ENCODE data around the gene PTCRA. TPM values are rescaled to one million over a fixed set of nuclear protein-coding genes. Genes with fewer than 3 reads are reported as not detected.
"Not testable (repeated sequence)": the region's sequence is repeated elsewhere in the genome, so short reads cannot be mapped to it uniquely, and the experiment has no call there.

The PTCRA gene
- total RNA-seq, 4 donors from 2014 or later, result 0.72 TPM; not detected in 3

- ATAC-seq (ENCODE audit: low FRiP score), result no peak
- TF ChIP-seq, protein P1, sequence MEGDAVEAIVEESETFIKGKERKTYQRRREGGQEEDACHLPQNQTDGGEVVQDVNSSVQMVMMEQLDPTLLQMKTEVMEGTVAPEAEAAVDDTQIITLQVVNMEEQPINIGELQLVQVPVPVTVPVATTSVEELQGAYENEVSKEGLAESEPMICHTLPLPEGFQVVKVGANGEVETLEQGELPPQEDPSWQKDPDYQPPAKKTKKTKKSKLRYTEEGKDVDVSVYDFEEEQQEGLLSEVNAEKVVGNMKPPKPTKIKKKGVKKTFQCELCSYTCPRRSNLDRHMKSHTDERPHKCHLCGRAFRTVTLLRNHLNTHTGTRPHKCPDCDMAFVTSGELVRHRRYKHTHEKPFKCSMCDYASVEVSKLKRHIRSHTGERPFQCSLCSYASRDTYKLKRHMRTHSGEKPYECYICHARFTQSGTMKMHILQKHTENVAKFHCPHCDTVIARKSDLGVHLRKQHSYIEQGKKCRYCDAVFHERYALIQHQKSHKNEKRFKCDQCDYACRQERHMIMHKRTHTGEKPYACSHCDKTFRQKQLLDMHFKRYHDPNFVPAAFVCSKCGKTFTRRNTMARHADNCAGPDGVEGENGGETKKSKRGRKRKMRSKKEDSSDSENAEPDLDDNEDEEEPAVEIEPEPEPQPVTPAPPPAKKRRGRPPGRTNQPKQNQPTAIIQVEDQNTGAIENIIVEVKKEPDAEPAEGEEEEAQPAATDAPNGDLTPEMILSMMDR (IDR thresholded peaks at IDR 0.05), result no peak
- DNase-seq (ENCODE audit: low spot score), result no peak
Measured at GRCh38 chr6:42937548-42938427, 21.9 kb downstream of the PTCRA start.

DNA sequence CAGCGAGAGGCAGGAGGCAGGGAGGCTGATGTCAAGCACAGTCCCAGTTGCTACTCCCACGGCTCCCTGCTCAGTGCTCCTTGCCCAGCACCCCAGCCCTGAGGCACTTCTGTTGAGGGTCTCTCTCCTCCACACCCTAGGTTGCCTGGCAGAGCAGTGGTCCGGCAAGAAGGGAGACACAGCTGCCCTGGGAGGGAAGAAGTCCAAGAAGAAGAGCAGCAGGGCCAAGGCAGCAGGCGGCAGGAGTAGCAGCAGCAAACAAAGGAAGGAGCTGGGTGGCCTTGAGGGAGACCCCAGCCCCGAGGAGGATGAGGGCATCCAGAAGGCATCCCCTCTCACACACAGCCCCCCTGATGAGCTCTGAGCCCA is 22.6 kb downstream of the PTCRA start:
- DNase-seq (ENCODE audit: low spot score) (no peak), ATAC-seq (ENCODE audit: low FRiP score) (no peak)
- TF ChIP-seq, protein P1 (IDR thresholded peaks at IDR 0.05), result no peak

DNA sequence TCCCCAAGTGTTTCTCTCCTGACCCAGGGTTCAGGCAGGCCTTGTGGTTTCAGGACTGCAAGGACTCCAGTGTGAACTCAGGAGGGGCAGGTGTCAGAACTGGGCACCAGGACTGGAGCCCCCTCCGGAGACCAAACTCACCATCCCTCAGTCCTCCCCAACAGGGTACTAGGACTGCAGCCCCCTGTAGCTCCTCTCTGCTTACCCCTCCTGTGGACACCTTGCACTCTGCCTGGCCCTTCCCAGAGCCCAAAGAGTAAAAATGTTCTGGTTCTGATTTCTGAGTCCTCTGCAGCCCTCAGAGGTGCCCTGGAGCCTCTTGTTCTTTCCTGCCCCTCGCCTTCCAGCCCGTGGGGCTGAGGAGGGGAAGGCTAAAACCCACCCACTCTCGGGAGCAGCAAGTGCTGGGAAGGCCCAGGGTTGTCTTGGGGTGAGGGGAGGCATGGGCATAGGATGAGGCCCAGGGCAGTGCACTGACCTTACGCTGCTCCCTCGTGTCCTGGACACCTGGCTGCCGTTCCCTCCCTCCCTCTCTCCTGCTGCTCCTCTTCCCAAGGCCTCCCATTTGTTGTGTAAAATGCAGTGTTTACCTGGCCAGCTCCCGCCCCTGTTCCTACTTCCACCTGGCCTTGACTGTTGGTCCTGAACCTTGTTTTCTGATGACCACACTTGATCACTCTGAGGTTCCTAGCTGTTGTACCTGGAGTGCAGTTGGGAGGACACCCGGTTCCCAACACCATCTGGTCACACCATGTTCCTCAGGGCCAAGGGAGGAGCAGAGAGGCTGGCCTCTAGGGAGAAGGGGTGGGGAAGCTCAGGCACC is 23.3 kb downstream of the PTCRA start:
- ATAC-seq (ENCODE audit: low FRiP score), result no peak
- TF ChIP-seq, protein P1 (IDR thresholded peaks at IDR 0.05), result no peak
- DNase-seq (ENCODE audit: low spot score), result no peak

DNA sequence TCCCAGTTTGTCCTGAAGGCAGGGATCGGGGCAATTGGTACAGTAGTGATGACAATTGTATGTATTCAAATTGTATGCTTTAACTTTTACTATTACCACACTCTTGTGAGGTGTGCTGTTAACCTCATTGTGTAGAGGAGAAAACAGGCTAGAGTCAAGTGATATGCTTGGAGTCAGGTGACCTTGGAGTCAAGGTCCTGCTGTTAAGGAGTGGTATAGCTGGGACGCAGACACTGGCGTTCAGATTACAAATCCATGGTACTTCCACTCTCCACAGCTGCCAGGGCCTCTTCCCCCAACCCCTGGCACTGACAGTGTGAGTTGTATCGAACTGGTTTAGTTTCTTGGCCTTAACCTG is 23.9 kb downstream of the PTCRA start:
- DNase-seq (ENCODE audit: low spot score) (no peak), ATAC-seq (ENCODE audit: low FRiP score) (no peak)
- TF ChIP-seq, protein P1 (IDR thresholded peaks at IDR 0.05), result no peak

GRCh38 chr6:42940493-42941045 is 24.7 kb downstream of the PTCRA start:
- ATAC-seq (ENCODE audit: low FRiP score) (no peak), DNase-seq (ENCODE audit: low spot score) (no peak)
- TF ChIP-seq, protein P1 (IDR thresholded peaks at IDR 0.05), result no peak

- not testable (repeated sequence) for DNase-seq (ENCODE audit: low spot score); ATAC-seq (ENCODE audit: low FRiP score)
Measured at GRCh38 chr6:42941356-42941755, 25.5 kb downstream of the PTCRA start.

GRCh38 chr6:42942444-42942843 is 26.6 kb downstream of the PTCRA start:
- TF ChIP-seq, protein P1 (IDR thresholded peaks at IDR 0.05), result no peak
- ATAC-seq (ENCODE audit: low FRiP score), result no peak
- DNase-seq (ENCODE audit: low spot score), result no peak
